Inflammatory macrophage (primary cell): ENCODE data around the gene PCOLCE2.
"Not testable (repeated sequence)": the region's sequence is repeated elsewhere in the genome, so short reads cannot be mapped to it uniquely, and the experiment has no call there.

Experiments used
- DNase-seq, 2 donors: peaks; one replicate each; pipeline ENCODE4 v3.0.0-alpha.2; 2020 to 2022

Gene PCOLCE2

GRCh38 chr3:142898346-142899213 lies 9.7 kb upstream of the PCOLCE2 start:
- no peak for DNase-seq

DNA sequence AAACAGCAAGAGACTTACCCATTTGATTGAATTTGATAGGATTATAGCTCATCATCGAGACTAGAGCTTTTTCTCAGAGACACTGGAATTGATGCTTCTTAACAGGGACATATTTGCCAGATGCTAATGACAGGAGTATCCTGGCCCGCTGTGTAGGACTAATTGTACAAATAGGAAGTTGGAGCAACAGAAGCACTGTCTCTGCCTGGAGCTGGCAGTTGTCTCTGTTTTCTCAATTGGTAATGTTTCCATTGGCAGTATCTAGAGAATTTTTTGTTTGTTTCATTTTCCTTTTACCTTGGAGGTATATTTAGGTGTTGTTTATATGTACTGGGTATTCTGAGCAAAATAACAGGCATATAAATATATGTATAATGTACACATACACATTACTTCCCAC lies 8.9 kb upstream of the PCOLCE2 start:
- no peak for DNase-seq

DNA sequence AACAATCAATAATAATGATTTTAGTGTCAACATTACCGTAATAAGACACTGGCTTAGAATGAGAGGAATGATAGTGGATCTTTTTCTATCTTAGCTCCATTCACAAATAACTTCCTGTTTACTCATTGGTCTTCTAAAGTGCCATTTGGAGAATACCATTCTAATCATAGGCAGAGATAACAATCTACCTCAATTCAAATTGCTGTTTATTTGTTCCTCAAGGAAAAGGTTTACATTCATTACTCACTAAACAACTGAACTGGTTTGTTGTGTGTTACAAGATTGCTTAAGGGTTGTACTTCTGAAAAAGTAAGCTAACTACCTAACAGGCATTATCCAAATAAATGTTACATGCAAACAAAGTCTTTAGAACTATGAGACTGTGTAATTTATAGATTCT lies 8.1 kb upstream of the PCOLCE2 start:
- no peak for DNase-seq

- no peak for DNase-seq
These were observed 7.4 kb upstream of the PCOLCE2 start for GRCh38 chr3:142896201-142896755.

DNA sequence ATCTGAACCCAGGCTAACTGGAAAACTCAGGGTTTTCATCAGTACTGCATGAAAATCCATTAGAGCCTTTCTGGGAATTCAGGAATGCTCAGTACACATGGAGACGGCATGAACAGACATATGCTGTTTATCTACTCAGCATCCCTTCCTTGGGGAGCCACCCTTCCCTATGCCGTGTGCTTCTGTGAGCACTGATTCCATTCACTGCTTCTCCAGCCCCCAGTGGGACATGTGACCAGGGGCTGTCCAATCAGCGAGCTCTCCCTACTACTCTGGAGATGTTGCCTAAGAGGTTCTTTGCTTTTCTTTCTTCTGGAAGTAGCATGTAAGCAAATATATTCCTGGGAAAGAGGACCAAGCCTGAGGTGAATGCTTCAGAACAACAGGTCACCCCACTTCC lies 5.6 kb upstream of the PCOLCE2 start:
- DNase-seq, result no peak

DNA sequence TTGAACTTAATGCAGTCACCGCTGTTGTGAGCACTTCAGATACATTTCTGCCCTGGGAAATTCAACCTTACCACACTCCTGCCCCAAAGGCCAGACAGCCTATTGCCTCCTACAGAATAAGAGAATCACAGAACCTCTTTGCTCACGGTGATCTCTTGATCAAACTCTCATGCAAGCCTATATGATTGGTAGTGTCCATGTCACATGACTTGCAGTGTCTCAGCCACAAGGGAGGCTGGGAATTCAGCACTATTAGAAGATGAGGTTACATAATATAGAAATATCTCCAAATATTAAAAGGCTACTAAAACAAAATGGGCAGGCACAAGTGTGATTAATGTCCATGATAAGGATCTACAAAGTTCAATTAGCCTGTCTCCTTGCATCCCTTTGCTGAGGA lies 3.8 kb upstream of the PCOLCE2 start:
- no peak for DNase-seq

DNA sequence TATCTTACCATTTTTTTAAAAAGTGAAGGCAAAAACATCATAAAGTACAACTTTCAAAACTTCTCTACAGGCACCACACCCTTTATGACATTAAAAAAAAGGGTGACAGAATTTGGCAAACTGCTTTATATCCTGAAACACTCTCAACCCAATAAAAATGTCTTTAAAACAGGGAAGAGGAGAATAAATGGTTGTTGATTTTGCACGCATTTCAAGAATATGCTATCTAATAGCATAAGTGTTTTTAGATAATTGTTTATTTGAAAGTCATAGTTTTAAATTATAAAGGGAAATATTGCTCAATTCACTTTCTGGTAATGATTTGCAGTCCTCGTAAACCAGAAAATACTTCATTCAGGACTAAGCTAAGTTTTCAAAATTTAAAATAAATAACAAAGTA lies 1.7 kb upstream of the PCOLCE2 start:
- DNase-seq, result no peak

DNA sequence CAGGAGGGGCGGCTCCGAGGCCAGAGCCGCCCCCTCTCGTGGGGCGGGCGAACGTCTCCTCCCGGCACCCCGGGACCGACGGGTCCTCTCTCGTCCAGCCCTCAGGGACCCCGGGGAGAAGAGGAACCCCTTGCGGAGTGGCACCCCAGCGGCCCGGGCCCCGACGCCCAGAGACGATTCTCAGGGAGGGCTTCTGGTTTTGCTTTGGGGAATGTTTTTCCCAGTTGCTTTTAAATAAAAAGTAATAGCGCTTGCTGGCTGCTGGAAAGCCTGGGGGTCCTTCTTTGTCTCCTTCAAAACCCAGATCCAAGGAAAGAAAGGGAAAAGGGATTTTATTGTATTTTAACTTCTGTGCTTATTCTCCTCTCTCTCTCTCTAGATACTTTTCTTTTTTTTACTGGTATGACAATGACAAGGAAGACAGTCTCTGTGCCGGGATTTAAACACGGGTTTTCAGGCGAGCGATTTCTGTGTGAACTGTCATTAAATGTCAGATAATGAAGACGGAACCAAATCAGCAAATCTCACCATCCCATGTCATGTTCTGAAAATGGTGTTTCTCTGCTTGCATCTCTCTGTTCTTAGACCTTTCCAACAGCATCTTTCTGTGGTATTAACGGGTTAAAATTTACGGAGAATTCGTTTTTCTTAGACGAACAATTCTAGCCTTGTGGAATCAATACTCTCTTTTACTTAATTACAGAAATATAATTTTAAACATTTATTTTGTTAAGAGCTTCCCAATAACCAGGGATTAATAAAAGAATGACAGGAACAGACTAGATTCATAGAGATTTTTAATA lies 530 bp upstream of the PCOLCE2 start:
- no peak for DNase-seq

GRCh38 chr3:142888099-142888480 lies 793 bp downstream of the PCOLCE2 start:
- DNase-seq, result peak; percentile 24 to 42

DNA sequence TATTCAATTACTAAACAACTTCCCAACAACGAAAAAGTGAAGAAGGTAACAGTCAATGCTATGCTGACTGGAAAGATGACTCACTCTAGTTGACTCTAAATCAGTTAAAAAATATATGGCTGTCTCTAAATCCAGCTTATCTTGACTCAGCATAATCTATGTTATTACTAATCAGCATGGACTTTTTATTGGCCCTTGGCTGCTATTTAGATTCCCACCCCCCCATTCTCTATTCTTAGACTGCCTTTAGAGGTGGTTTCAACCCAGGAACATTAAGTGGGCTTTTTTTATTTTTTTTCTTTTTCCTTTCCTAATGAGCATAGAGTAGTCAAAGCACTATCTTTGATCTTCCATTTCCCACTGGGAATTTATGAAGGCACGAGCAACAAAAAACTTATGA lies 1.9 kb downstream of the PCOLCE2 start:
- no peak for DNase-seq

DNA sequence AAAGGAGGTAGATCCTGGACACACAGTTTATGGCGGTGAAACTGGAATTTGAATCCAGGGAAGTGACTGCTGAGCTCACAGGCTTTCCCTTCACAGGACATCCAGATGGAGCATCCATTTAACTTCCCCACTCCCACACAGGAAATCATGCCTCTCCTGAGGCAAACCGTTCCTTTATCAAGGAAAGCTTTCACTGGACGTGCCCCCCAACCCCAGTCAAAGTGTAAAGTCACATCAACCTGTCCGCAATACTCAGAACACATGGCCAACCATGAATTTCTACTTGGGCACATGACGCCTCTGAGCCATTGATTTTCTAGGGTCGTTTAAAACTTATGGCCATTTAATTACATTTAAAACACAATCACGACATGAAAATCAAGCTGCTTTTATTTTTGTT lies 2.9 kb downstream of the PCOLCE2 start:
- no peak for DNase-seq

DNA sequence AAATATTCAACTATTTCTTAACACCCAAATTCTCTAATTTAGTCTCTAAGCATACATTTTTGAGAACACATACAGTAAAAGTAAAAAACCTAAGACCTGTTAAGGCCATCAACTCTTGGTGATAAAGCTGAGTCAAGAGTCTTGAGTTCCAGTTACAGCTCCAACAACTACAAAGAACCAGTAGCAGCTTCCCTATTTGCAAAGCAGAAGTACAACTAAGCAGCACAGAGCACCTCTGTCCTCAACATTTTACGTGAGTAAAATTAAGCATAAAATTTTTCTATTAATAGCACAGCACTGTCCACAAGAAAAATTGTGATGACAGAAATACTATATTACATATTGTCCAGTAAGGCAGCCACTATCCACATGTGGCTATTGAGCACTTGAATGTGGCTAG lies 4.4 kb downstream of the PCOLCE2 start:
- peak; percentile 29 to 47 for DNase-seq

DNA sequence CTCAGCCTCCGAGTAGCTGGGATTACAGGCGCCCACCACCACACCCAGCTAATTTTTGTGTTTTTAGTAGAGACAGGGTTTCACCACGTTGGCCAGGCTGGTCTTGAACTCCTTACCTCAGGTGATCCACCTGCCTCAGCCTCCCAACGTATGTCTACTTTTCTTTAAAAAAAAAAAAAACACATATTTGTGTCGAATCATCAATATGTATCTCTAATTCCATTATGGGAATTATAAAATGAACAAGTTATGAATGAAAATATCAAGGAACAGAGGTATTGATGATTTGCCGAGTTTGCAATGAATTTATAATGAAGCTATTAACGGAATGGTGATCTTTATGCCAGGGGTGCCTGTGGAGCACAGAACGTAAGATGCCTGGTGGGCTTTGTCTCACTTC lies 5.3 kb downstream of the PCOLCE2 start:
- DNase-seq, result not testable (repeated sequence)

DNA sequence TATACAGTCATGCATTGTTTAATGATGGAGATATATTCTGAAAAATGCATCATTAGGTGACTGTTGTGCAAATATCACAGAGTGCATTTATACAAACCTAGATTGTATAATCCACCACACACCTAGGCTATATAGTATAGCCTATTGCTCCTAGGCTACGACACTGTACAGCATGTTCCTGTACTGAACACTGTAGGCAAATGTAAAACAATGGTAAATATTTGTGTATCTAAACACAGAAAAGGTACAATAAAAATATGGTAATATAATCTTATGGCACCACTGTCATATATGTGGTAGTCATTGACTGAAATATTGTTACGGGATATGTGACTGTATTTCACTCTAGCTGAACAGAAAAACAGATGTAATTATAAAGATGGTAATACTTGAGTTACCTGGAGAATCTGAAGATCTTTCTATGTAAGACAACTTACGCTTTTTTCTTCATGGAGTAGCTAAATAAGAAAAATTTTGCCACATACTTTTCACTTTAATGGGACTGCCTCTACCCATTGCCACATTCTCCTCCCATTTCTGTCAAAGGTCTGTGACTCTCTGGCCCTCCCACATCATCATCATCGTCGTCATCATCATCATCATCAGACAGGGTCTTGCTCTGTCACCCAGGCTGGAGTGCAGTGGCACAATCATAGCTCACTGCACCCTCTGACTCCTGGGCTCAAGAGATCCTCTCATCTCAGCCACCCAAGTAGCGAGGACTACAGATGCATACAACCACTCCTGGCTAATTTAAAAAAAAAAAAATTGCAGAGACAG lies 7.2 kb downstream of the PCOLCE2 start:
- no peak for DNase-seq

DNA sequence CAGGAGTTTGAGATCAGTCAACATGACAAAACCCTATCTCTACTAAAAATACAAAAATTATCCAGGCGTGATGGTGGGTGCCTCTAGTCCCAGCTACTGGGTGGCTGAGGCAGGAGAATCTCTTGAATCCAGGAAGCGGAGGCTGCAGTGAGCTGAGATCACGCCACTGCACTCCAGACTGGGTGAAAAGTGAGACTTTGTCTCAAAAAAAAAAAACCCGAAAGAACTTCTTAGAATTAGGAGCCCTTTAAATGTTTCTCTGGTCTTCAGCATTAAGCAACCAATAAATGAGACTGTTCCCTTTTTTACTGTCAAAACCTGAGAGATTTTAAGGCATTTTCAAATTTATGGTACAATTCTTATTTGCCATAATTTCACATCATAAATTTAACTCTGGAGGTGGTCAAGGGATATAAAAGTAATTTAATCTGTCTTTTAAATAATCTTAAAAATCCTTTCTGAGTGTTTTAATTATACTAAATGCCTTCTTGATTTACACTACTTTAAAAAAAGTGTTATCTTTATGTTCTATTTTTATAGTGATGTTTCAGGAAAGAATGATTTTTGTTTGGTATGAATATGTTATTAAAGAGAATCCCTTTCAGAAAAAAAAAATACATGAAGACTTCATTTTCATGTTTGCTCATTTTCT lies 10.1 kb downstream of the PCOLCE2 start:
- DNase-seq, result peak; percentile 35 to 63

DNA sequence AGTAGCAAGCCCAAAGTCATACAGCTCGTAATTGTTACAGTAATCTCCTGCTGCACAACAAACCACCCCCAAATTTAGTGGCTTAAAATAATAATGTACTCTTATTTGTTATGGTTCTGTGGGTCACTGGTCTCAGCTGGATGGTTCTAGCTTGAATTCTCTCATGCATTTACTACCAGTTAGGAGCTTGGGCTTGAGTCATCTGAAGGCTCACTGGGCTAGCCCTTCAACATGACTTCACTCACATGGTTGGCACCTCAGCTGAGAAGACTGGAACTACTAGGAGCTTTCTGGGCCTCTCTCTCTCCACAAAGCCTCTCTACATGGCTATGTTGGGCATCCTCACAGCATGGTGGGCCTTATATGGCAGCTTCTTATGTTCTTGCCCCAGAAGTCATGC lies 12.5 kb downstream of the PCOLCE2 start:
- no peak for DNase-seq

GRCh38 chr3:142875583-142876207 lies 13.2 kb downstream of the PCOLCE2 start:
- DNase-seq, result no peak

DNA sequence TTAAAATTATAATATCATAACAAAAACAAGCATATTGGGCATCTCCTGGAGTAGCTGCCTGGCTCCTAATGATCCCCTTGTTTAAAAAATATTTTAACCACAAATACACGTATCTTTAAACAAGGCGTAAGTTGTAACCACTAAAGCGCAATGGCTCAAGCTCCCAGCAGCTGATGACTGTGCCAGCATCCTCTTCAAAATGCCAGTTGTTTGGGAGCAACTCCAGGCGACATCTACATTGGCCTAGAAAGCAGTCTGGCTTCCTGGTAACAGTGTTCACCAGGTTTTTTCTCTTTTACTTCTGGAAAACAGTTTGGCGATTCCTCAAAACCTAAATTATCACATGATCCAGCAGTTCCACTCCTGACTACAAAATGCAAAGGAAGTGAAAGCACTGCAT lies 13.8 kb downstream of the PCOLCE2 start:
- no peak for DNase-seq

DNA sequence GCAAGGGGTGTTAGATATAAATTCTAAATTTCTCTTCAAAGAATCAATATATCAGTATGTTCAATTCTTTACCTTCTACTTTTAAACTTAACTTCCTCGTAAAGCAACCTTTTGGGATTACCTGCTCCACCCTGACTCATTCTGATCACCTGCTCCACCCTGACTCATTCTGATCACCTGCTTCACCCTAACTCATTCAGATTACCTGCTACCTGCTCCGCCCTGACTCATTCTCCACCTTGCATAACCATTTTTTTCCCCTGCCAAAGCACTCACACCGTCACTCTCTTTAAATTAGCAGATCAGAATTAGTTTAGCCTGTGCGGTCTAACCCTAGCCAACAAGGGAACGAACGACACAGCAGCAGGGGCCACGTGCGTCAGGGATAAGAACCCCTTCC lies 20.5 kb downstream of the PCOLCE2 start:
- not testable (repeated sequence) for DNase-seq

DNA sequence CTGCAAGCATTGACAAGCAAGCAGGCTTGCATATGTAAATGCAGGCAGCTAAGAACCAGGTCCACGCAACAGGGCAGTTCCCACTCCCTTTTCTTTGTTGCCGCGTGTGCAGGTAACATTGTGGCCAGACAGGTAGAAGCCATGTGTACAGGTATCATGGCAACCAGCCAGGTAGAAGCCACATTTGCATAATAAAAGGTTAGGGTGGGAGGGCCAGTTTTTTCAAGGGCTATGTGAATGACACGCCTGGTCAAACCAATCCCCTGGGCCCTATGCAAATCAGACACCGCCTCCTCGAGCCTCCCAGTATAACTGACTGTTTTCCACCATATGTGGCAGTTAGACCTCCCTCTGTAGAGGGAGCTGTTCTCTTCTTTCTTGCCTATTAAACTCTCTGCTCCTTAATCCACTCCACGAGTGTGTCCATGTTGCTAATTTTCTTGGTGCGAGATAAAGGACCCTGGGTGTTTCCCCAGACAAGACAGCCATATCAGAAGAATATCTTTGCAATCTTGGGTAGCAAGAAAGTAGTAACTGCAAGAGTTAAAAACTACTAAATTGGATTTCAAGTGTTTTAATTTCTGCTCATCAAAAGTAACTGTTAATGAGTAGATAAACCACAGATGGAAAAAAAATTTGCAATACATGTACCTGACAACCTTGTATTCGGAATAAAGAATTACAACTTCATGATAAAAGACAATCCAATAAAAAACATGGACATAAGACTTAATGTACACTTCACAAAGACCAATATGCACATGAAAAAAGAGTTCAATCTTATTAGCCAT lies 21.8 kb downstream of the PCOLCE2 start:
- DNase-seq, result no peak
